Measurements from ENCODE around the gene NFYA. TPM values are rescaled to one million over a fixed set of nuclear protein-coding genes. Genes with fewer than 3 reads are reported as not detected.

NFYA gene
- total RNA-seq, 1 donor from 2014 or later, result 39.7 TPM

GRCh38 chr6:41085182-41085581 is 12.4 kb downstream of the NFYA start:
- H3K9me3 Mint-ChIP-seq (ENCODE audit: unreplicated experiment), result no peaks in the 10 kb centered on the region
- no peak overlapping the region for H3K27ac Mint-ChIP-seq (ENCODE audit: unreplicated experiment)
- peaks cover 16% of the 10 kb centered on the region for H3K36me3 Mint-ChIP-seq (ENCODE audit: low read depth, unreplicated experiment)
- no peak for DNase-seq (ENCODE audit: low spot score)
- H3K4me3 Mint-ChIP-seq (ENCODE audit: unreplicated experiment), result no peak overlapping the region
- H3K27me3 Mint-ChIP-seq (ENCODE audit: unreplicated experiment), result peaks cover 2% of the 10 kb centered on the region
- peaks cover 13% of the 10 kb centered on the region for H3K4me1 Mint-ChIP-seq (ENCODE audit: unreplicated experiment)
- no peak for TF ChIP-seq CTCF (IDR thresholded peaks at IDR 0.05; ENCODE audit: unreplicated experiment)

- Mint-ChIP-seq H3K4me1 (ENCODE audit: unreplicated experiment) (no peaks in the 10 kb centered on the region), H3K27ac (ENCODE audit: unreplicated experiment) (no peak overlapping the region)
- DNase-seq (ENCODE audit: low spot score), result no peak
These were observed 15.7 kb downstream of the NFYA start for GRCh38 chr6:41088451-41088850.

GRCh38 chr6:41090841-41091761 is 18.3 kb downstream of the NFYA start:
- no peaks in the 10 kb centered on the region for H3K9me3 Mint-ChIP-seq (ENCODE audit: unreplicated experiment)
- no peaks in the 10 kb centered on the region for H3K4me1 Mint-ChIP-seq (ENCODE audit: unreplicated experiment)
- DNase-seq (ENCODE audit: low spot score), result no peak
- peaks cover 38% of the 10 kb centered on the region for H3K36me3 Mint-ChIP-seq (ENCODE audit: low read depth, unreplicated experiment)
- no peaks in the 10 kb centered on the region for H3K27me3 Mint-ChIP-seq (ENCODE audit: unreplicated experiment)
- H3K4me3 Mint-ChIP-seq (ENCODE audit: unreplicated experiment), result no peak overlapping the region
- TF ChIP-seq CTCF (IDR thresholded peaks at IDR 0.05; ENCODE audit: unreplicated experiment), result no peak
- no peak overlapping the region for H3K27ac Mint-ChIP-seq (ENCODE audit: unreplicated experiment)

More at GRCh38 chr6:41088451-41088850, 15.7 kb downstream of the NFYA start:
- no peak overlapping the region for H3K4me3 Mint-ChIP-seq (ENCODE audit: unreplicated experiment)
- peaks cover 25% of the 10 kb centered on the region for H3K36me3 Mint-ChIP-seq (ENCODE audit: low read depth, unreplicated experiment)
- TF ChIP-seq CTCF (IDR thresholded peaks at IDR 0.05; ENCODE audit: unreplicated experiment), result no peak
- H3K9me3 Mint-ChIP-seq (ENCODE audit: unreplicated experiment), result no peaks in the 10 kb centered on the region
- H3K27me3 Mint-ChIP-seq (ENCODE audit: unreplicated experiment), result peaks cover 2% of the 10 kb centered on the region

GRCh38 chr6:41092421-41093140 is 19.8 kb downstream of the NFYA start:
- no peak for TF ChIP-seq CTCF (IDR thresholded peaks at IDR 0.05; ENCODE audit: unreplicated experiment)
- DNase-seq (ENCODE audit: low spot score), result no peak
- H3K27me3 Mint-ChIP-seq (ENCODE audit: unreplicated experiment), result no peaks in the 10 kb centered on the region
- no peak overlapping the region for H3K27ac Mint-ChIP-seq (ENCODE audit: unreplicated experiment)
- H3K4me3 Mint-ChIP-seq (ENCODE audit: unreplicated experiment), result no peak overlapping the region
- H3K4me1 Mint-ChIP-seq (ENCODE audit: unreplicated experiment), result no peaks in the 10 kb centered on the region
- peaks cover 51% of the 10 kb centered on the region for H3K36me3 Mint-ChIP-seq (ENCODE audit: low read depth, unreplicated experiment)
- no peaks in the 10 kb centered on the region for H3K9me3 Mint-ChIP-seq (ENCODE audit: unreplicated experiment)

Measured in endothelial cell (in vitro differentiated cells).